CD1c-positive myeloid dendritic cell (primary cell): ENCODE data around the gene REV1.
"Not testable (repeated sequence)": the region's sequence is repeated elsewhere in the genome, so short reads cannot be mapped to it uniquely, and the experiment has no call there.

Source experiments
- DNase-seq: peaks from one replicate; pipeline ENCODE4 v3.0.0-alpha.2; 2016; ENCODE audit errors: extremely low spot score

The REV1 gene

GRCh38 chr2:99485824-99486223, 4.0 kb downstream of the REV1 start:
- no peak for DNase-seq

- no peak for DNase-seq
Observed at GRCh38 chr2:99485411-99485810, 4.4 kb downstream of the REV1 start.

GRCh38 chr2:99484205-99484604, 5.6 kb downstream of the REV1 start:
- DNase-seq: no peak

- no peak for DNase-seq
Observed at GRCh38 chr2:99481941-99482340, 7.9 kb downstream of the REV1 start.

GRCh38 chr2:99481527-99481926, 8.3 kb downstream of the REV1 start:
- no peak for DNase-seq

- DNase-seq: no peak
Observed at GRCh38 chr2:99480390-99480789, 9.4 kb downstream of the REV1 start.

- DNase-seq: no peak
Observed at GRCh38 chr2:99478632-99479031, 11.2 kb downstream of the REV1 start.

GRCh38 chr2:99477054-99477453, 12.8 kb downstream of the REV1 start:
- no peak for DNase-seq

GRCh38 chr2:99476629-99477028, 13.2 kb downstream of the REV1 start:
- no peak for DNase-seq

- DNase-seq: not testable (repeated sequence)
Observed at GRCh38 chr2:99475095-99475494, 14.7 kb downstream of the REV1 start.

- no peak for DNase-seq
Observed at GRCh38 chr2:99473518-99474083, 16.2 kb downstream of the REV1 start.

GRCh38 chr2:99472600-99472960, 17.2 kb downstream of the REV1 start:
- no peak for DNase-seq

- no peak for DNase-seq
Observed at GRCh38 chr2:99471654-99472599, 17.9 kb downstream of the REV1 start.

- no peak for DNase-seq
Observed at GRCh38 chr2:99470957-99471356, 18.9 kb downstream of the REV1 start.

GRCh38 chr2:99470459-99470858, 19.4 kb downstream of the REV1 start:
- DNase-seq: not testable (repeated sequence)

GRCh38 chr2:99469394-99469793, 20.4 kb downstream of the REV1 start:
- no peak for DNase-seq

- no peak for DNase-seq
Observed at GRCh38 chr2:99468155-99468554, 21.7 kb downstream of the REV1 start.

GRCh38 chr2:99467390-99467789, 22.4 kb downstream of the REV1 start:
- DNase-seq: no peak

- DNase-seq: no peak
Observed at GRCh38 chr2:99461828-99462483, 27.9 kb downstream of the REV1 start.

- DNase-seq: no peak
Observed at GRCh38 chr2:99458529-99458928, 31.3 kb downstream of the REV1 start.

GRCh38 chr2:99451686-99452085, 38.1 kb downstream of the REV1 start:
- DNase-seq: no peak

- no peak for DNase-seq
Observed at GRCh38 chr2:99451280-99451679, 38.5 kb downstream of the REV1 start.

GRCh38 chr2:99450199-99450598, 39.6 kb downstream of the REV1 start:
- DNase-seq: no peak
